HG02798 (cell line): Measurements from ENCODE around the gene PDZD4.
"Not testable (repeated sequence)": the region's sequence is repeated elsewhere in the genome, so short reads cannot be mapped to it uniquely, and the experiment has no call there.

Experiments used
- ATAC-seq: cut with Tn5 transposase; IDR thresholded peaks from one replicate; pipeline ENCODE4 v1.9.1; 2021; ENCODE audit warnings: mild to moderate bottlenecking; ENCODE audit not compliant: unreplicated experiment, poor library complexity

PDZD4 gene

DNA sequence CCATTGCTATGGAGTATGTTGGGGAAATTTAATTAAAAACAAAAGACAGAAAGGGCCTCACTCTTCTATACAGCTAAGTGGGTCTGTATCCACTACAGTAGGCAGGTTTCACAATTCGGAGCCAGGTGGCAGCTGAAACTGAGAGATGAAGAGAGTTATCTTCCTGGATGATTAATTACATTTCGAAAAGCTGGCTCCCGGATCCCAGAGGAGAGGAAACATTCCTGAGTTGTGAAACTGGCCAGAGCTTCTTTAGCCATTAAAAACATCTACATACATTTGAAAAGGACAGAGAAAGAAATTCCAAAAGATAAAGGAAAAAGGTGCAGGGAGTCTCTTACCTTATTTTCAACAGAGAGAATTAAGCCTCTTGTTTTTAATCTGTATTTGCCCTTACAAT is 15.5 kb upstream of the PDZD4 start:
- no peak for ATAC-seq

DNA sequence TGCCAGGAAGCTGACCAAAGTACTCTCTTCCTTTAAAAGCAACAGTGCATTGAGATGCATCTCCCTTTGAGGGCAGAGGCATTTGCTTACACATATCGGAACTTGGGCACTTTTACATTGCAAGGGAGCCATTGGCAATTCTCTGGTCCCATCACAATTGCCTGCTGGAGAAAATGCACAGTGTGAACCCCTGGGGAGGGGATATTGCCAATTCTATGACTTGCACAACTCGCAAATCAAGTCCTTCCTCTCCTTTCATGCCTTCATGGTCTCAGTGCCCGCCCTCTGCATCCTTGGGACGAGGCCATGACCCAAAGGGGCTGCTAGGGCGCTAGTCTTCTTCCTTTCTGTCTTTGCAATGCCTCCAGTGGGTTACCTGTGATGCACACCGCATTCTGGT is 14.9 kb upstream of the PDZD4 start:
- ATAC-seq: no peak

DNA sequence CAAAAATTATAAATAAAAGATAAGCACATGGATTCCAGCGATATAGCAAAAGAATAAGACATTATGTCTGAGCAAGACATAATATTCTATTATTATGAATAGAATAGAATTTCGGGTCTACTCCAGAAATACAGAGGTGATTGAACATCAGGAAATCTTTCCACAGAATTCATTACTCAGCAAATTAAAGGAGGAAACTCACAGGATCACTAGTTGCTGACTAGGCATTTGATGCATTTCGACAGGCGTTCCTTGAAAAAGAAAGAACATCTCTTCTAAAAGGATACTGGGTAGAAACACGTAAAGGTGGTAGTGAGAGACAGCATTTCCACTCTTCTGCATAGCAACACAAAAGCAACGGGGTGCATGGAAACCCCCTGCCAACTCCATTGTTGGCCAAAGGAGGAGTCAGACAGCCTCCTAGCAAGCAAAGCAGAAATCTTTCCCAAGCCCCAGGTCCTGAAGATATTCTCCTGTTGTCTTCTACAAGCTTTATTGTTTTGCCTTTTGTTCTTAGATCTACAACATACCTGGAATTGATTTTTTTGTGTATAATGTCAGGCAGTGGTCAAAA is 14.3 kb upstream of the PDZD4 start:
- ATAC-seq: no peak

DNA sequence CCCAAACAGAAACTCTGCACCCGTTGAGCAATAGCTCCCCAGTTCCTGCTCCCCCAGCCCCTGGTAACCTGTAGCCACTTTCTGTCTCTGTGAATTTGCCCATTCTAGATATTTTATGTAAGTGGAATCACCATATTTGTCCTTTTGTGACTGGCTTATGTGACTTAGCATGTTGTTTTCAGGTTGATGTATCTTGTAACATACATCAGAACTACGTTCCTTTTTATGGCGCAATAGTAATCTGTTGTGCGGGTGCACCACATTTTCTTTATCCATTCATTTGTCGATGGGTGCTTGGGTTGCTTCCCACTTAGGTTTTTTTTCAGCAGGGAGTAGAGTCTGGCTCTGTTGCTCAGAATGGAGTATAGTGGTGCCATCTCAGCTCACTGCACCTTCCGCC is 6.6 kb upstream of the PDZD4 start:
- ATAC-seq: no peak

DNA sequence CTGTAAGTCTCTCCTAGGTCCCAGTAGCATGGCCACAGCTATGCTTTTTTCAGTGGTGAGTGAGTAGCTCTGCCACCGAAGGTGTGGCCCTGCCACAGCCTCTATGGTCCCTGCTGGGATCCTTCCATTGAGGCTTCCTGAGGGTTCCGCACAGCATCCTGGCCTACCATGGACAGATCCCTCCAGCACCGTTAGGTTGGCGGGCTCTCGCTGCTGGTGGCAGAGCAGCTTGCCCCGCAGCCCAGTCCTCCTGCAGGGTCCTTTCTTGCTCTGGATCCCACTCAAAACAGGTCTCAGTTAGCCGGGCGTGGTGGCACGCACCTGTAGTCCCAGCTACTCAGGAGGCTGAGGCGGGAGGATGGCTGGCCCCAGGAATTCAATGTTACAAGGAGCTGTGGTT is 2.4 kb upstream of the PDZD4 start:
- no peak for ATAC-seq

DNA sequence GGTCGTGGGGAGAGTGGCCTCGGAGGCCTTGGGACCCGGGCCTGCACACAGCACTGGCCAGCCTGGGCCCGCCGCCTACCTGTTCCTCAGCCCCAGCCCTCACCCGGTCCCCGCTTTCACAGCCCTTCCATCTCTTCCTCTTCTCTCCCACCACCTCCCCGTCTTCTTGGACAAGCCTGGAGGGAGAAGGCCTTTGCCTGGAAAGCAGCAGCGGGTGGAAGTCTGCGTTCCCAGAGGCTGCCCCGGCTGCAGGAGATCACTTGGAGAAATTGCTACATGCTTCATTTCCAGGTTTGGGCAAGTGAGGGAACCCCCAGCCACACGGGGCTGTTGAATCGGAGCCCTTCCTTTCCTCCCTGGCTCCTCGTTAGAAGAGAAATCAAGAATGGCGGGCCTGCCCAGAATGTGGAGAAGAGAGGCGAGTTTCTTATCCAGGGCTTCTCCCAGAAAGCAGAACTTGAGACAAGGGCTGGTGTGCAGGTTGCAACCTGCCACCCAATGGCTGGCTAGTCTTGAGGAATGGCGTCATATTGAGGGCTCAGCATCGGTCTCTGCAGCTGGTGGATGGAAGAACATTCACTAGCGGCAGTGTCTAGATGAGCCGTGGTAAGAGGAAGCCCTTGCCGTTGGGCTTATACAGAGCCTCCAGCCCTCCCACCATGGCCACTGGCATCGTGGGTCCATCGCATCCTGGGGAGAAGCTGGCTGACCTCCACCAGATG is 1.2 kb upstream of the PDZD4 start:
- no peak for ATAC-seq

DNA sequence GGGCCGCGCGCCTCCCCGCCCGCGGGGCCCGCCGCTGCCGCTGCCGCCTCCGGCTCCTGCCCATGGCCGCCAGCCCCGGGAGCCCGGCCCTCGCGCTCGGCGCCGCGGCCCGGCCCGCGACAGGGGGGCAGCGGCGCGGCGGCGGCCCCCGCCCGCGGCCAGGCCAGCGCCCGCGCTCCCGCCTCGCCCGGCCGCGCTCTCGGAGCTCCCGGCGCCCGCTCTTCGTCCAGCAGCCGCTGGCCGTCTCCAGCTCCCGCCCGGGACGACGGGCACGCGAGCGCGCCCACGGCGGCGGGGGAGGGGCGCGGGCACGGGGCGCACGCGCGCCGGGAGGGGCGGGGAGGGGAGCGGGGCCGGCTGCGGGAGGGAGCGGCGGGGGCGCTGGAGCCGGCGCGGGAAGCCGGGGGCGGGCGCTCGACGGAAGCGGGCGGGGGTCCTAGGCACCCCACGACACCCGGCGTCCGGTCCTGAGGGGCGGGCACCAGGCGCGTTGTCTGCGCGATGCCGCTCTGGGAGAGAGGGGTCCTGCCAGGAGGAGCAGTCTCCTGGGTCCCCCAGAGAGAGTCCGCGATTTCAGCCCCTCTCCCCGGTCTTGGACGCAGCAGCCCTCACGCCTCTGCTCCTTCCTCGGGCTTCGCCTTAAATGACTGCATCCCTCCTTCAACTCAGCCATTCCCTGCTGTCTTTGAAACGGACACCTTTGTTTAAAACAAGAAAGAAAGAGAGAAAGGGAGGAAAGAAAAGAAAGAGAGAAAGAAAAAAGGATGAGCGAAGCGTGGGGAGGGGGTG is 490 bp upstream of the PDZD4 start:
- ATAC-seq: no peak

DNA sequence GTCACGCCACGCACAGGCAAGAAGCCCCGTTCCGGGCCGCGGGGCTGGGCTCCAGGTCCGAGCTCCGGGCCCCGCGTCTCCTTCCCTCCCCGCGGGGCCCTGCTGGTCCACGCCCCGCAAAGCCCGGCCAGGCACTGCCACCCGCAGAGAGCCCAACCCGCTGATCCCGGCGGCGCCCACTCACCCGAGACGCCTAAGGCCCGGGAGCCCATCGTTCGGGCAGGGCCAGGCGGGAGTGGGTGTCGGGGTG is 870 bp downstream of the PDZD4 start:
- ATAC-seq: no peak

DNA sequence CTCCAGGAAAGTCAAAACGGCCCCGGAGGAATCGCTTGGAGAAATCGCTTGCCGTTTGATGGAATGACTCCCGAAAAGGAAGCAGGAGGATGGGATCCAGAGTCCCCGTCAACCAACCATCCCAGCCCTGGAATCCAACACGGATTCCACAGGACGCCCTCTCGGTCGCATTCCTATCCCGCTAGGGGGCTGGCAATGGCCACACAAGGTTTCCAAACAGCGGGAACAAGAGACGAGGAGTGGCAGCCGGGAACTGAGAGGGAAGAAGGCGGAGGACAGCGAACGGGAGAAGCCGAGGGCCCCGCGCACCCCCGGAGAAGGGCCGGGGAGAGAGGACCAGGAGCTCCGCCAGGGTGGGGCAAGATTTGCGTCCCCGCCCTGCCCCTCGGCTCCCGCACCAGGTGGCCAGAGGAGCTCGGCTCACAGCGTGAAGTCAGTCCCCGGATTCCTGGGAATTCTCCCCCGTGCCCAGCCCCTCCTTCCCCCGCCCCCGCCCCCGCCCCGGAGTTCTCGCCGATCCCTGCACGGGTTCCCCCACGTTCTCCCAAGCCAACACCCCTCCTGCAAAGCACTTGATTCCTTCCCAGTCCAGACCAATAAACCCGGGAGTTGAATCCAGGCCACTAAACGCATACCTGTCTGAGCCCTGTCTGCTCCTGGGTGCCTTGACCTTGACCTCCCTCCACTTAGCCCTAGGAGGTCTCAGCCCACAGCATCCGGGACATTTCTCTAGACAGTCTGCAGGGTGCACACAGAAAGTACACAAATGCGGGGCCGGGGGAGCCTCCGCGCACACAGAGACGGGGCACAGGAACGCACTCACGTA is 1.4 kb downstream of the PDZD4 start:
- no peak for ATAC-seq

DNA sequence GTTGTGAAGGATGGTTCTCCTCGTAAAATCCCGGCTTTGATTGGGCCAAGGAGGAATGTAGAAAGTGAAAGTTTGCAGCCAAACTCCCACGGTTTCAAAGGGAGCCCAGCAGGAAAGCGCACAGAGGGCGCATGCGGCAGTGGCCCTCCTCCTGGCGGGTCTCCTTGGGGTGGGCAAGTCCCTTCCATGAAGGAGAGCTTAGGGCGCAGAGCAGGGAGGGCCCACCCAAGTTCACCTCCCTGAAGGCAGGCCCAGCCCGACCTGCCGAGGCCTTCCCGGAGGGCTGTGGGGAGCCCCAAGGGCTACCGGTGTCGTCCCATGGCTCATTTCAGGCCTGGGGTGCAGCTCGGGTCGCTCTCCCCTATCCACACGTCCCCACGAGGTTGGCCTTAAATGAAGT is 2.0 kb downstream of the PDZD4 start:
- no peak for ATAC-seq

DNA sequence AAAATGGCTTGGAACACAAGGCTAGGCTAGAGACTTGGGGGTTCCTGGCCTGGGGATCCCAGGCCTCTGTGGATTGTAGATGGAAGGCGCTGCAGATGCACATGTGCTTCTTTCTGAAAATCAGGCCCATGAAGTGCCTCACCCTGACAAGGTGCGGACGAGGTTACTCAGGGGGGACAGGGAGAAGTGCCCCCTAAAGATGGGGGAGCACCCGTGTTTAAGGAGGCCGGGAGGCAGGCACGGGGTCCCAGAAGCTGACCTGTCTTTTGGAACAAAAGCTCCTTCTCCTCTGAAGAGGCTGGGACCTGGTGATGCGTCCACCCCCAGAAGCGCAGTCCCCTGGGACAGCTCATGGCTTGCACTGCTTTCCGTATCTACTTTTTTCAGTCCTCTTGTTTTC is 2.4 kb downstream of the PDZD4 start:
- no peak for ATAC-seq

DNA sequence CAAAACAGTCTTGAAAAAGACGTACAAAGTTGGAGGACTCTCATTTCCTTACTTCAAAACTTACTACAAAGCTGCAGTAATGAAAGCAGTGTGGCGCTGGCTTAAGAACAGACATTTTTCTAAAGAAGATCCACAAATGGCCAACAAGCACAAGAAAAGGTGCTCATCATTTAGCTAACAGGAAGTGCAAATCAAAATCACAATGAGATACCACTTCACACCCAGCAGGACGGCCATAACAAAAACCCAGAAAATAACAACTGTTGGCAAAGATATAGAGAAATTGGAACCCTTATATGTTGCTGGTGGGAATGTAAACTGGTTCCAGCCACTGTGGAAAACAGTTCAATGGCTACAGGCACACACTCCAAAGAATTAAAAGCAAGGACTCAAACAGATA is 3.3 kb downstream of the PDZD4 start:
- no peak for ATAC-seq

DNA sequence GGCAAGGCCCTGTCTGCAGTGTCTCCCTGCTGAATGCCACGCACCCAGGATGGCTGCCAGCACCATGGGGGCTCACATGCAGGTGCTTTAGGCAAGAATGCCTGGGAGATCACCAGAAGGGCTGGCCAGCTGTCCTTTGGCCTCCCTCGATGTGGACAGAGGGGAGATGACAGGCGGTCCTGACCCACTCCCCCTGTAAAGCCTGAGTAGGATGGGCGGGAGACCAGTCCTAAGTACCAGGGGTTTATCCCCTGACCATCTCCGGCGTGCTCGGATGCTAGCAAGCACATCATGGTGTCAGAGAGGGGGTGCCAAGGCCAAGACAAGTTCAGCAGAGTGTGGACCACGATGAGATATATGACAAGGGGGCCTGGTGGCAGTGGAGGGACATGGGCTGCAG is 5.3 kb downstream of the PDZD4 start:
- no peak for ATAC-seq

DNA sequence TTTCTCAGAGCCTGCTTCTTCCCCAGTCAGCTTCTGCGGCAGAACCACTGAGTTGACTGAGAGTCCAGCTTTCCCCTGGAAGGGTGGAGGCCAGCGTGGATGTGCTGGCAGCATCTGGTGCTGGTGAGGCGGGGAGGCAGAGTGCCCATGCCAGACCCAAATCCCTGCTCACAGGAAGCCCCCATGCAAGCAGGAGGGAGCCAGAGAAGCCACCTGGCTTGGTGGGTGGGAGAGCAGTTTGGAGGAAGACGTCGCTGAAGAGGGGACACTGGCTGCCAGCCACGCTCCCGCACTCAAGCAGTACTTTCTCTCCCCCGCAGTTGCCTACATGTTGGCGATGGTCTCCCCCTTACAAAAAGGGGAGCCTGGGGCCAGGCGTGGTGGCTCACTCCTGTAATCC is 6.0 kb downstream of the PDZD4 start:
- no peak for ATAC-seq

DNA sequence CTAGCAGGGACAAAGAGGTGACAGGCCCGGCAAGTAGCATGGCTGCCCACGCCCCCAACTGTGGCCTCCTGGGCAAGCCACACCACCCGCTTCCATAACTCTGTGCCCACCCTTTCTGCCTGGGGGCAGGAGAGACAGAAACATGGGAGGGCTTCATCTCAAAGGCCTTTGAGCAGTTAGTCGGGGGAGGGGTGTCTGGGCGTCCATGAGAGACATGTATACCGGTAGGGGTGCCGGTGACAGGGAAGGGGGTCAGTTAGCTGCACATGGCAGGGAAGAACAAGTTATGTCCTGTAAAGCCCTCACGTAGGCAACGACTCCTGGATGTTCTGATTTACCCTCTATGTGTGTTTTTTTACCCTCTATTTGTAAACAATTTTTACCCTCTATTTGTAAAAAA is 9.3 kb downstream of the PDZD4 start:
- ATAC-seq: no peak

DNA sequence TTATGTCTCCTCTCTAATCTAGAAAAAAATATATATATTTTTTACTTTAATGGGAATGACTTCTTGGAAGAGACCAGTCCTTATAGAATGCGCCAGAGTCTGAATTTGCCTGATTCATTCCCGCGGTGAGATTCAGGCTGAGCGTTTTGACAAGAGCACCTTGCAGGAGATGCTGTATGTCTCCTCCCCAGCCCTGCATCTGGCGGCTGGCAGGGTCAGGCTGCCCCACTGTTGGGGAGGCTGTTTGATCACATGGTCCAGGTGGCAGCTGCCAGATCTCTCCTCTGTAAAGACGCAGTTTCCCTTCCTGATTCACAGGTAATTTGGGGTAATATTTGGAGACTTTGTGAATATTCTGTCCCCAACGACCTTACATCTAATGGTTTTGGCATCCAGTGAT is 9.7 kb downstream of the PDZD4 start:
- no peak for ATAC-seq

DNA sequence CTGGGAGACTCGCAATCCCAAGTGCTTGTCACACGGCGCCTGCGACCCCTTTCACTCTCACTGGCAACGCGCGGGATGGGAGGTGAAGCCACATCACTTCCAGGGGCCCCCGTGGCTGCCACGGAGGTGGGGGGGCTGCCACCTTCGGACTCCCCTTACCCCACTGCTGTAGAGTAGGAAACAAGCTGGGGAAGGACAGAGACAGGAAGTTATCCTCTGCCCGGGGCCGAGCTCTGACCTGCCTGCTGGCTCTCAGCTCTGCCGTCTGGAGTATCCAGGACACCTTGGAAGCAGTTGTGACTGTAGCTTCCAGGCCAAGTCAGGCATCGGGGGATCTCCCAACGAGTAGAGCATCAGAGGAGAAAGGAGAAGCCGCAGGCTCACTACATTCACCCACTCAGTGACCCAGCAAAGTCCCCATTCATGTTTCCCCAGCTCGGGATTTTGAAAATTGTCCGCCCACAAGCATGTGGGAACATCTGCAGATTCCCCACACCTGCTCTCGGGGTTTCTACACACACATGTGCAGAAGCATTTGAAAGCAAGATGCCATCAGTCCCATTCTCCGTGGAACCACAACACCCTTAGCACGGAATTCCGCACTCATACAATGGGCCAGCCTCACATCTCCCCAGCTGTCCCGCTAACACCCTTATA is 10.8 kb downstream of the PDZD4 start:
- no peak for ATAC-seq

DNA sequence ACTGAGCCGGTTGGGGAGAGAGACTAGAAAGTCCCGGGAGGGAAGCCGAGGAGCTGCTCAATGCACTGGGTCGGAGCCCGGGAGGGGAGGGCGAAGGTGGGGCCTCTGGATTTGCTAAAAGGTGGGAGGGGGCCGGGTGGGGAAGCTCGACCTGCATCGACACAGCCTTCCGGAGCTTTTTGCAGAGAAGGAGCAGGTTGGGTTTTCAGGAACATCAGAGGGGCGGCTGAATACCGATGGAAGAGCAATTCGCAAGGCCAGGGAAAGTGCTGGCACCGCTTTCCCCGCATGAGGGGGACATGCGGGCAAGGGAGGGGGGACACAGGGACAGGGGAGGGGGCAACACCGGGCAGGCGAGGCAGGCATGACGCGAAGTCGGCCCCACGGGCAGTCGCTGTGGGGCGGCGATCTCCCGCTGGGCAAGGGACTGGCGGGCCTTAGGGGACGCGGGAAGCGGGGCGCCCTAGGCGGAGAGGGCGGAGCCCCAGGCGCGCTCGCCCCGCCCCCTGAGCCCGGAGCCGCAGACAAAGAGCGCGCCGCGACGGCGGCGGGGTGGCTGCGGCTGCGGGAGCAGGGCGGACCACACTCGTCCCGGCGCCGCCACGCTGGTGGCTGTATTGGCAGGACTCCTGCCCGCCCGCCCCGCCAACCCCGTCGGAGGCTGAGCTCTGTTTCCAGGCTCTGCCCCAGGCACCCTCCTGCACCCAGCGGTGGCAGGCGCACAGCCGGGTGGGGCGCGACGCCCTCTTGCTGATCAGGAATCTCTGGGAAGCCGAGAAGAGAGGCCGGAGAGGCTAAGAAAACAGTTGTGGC is 11.6 kb downstream of the PDZD4 start:
- ATAC-seq: no peak

DNA sequence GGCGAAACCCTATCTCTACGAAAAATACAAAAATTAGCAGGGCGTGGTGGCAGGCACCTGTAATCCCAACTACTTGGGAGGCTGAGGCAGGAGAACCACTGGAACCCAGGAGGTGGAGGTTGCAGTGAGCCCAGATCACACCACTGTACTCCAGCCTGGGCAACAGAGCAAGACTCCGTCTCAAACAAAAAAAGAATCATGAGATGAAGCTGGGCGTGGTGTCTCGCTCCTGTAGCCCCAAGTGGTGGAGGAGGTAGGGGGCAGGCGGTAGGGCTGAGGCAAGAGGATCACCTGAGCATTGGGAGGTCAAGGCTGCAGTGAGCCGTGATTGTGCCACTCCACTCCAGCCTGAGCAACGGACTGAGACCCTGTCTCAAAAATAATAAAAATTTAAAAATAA is 12.3 kb downstream of the PDZD4 start:
- not testable (repeated sequence) for ATAC-seq
